ENCODE measurements around the gene GADD45GIP1.

DNA sequence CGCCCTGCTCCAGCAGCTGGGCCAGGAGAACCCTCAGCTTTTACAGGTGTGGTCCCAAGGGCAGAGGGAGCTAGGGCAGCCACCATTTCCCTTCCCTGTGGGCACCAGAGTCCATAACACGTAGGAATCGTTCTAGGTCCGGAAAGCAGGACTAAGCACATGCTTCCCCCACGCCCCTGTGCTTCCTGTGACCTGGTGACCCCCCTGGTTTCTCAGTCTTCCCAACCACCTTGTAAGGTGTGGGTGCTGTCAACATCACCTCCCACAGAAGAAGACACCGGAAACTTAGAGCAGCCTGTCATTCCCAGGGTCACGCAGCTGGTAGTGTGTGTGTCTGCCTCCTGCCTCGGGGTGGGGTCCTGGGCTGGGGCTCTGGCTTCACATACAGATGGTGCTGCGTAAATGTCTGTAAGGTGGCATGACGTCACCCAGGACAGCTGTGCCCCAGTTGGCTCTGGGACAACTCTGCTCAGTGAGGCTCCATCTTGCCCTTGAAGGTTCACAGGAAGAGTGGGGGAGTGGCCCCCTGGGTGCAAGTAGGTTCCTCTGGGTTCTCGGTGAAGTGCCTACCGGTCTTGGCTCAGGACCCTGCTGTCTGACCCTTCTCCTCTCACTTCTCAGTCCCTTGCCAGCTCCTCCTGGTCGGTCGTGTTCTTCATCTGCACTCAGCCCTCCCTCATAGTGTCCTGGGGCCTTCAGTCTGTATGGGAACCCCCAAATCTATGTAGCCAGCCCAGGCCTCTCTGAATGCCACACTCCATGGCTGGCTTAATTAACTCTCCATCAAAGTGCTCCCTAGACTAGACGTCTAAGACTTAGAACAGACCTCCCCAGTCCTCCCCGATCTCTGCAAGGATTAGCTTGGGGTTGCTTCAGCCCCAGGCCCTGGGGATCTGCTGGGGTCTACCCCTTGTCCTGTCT is 7.4 kb downstream of the GADD45GIP1 start:
- TF ChIP-seq, protein P1, sequence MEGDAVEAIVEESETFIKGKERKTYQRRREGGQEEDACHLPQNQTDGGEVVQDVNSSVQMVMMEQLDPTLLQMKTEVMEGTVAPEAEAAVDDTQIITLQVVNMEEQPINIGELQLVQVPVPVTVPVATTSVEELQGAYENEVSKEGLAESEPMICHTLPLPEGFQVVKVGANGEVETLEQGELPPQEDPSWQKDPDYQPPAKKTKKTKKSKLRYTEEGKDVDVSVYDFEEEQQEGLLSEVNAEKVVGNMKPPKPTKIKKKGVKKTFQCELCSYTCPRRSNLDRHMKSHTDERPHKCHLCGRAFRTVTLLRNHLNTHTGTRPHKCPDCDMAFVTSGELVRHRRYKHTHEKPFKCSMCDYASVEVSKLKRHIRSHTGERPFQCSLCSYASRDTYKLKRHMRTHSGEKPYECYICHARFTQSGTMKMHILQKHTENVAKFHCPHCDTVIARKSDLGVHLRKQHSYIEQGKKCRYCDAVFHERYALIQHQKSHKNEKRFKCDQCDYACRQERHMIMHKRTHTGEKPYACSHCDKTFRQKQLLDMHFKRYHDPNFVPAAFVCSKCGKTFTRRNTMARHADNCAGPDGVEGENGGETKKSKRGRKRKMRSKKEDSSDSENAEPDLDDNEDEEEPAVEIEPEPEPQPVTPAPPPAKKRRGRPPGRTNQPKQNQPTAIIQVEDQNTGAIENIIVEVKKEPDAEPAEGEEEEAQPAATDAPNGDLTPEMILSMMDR (IDR thresholded peaks at IDR 0.05; ENCODE audit: low read length) = no peak
- no peak for TF ChIP-seq EZH2 (IDR thresholded peaks at IDR 0.05; ENCODE audit: borderline replicate concordance, low read length)
